Common myeloid progenitor, CD34-positive (primary cell): ENCODE data around the gene TIMM29.

ENCODE experiments used
- CTCF ChIA-PET: fragments of 350-600 bp; sonication (Branson Sonifier 250); formaldehyde crosslinking; loops from one replicate; lab custom pipeline; 2021; ENCODE audit warnings: antibody characterized with exemption; lab: Charles Lee
- POLR2A ChIA-PET: fragments of 350-600 bp; sonication (Branson Sonifier 250); formaldehyde crosslinking; loops from one replicate; lab custom pipeline; 2021; ENCODE audit warnings: antibody characterized with exemption; lab: Charles Lee
- DNase-seq, 3 donors: peaks; one replicate each; pipeline versions ENCODE4 v3.0.0 to v3.0.0-alpha.2; 2013
- H3K27ac ChIP-seq, 2 experiments: 1 replicate in 1 of 2; 2 replicates in 1 of 2; pipeline ENCODE4 v1.7.0; 2013; ENCODE audit warnings: inconsistent platforms in 2 of 2, low read length in 2 of 2, mild to moderate bottlenecking in 2 of 2, low read depth in 1 of 2, moderate library complexity in 1 of 2; ENCODE audit not compliant: severe bottlenecking in 2 of 2, insufficient read depth in 1 of 2, poor library complexity in 1 of 2
- H3K27me3 ChIP-seq, 5 experiments: replicated peaks in 2 of 5; 1 replicate in 3 of 5; 2 replicates in 2 of 5; pipeline versions ENCODE4 v1.6.1 to v1.7.0; 2013; ENCODE audit warnings: low read length in 4 of 5, mild to moderate bottlenecking in 2 of 5, moderate library complexity in 2 of 5, inconsistent platforms in 1 of 5; ENCODE audit not compliant: insufficient read depth in 5 of 5, control insufficient read depth in 4 of 5
- H3K36me3 ChIP-seq, 4 experiments: 1 replicate in 2 of 4; 2 replicates in 2 of 4; pipeline versions ENCODE4 v1.6.1 to v1.7.0; 2013; ENCODE audit warnings: low read length in 3 of 4, control low read depth in 1 of 4, mild to moderate bottlenecking in 1 of 4; ENCODE audit not compliant: control insufficient read depth in 4 of 4, insufficient read depth in 4 of 4
- H3K4me1 ChIP-seq, 4 experiments: 1 replicate in 3 of 4; 2 replicates in 1 of 4; pipeline versions ENCODE4 v1.6.1 to v1.7.1; 2013; ENCODE audit warnings: low read length in 3 of 4, mild to moderate bottlenecking in 3 of 4, control low read depth in 1 of 4, inconsistent platforms in 1 of 4, moderate library complexity in 1 of 4; ENCODE audit not compliant: control insufficient read depth in 4 of 4, insufficient read depth in 4 of 4; ENCODE audit errors: control extremely low read depth in 1 of 4
- H3K4me3 ChIP-seq, 7 experiments: 1 replicate in 4 of 7; 2 replicates in 3 of 7; pipeline versions ENCODE4 v1.5.1 to v1.7.0; 2013; ENCODE audit warnings: mild to moderate bottlenecking in 7 of 7, low read length in 6 of 7, moderate library complexity in 6 of 7, inconsistent platforms in 2 of 7, low read depth in 2 of 7, control low read depth in 1 of 7; ENCODE audit not compliant: insufficient read depth in 4 of 7, control insufficient read depth in 1 of 7; ENCODE audit errors: extremely low read depth in 1 of 7
- H3K9me3 ChIP-seq, 5 experiments: 1 replicate in 4 of 5; 2 replicates in 1 of 5; pipeline versions ENCODE4 v1.6.1 to v1.7.1; 2013; ENCODE audit warnings: low read length in 4 of 5, mild to moderate bottlenecking in 2 of 5, inconsistent platforms in 1 of 5, low read depth in 1 of 5, moderate library complexity in 1 of 5; ENCODE audit not compliant: control insufficient read depth in 4 of 5, insufficient read depth in 2 of 5; ENCODE audit errors: control extremely low read depth in 1 of 5
- WGBS: methylation state at CpG from one replicate; pipeline ENCODE4 v1.1.5; 2013; ENCODE audit not compliant: insufficient coverage; 5-methylcytosine and 5-hydroxymethylcytosine counted together

The TIMM29 gene

GRCh38 chr19:10887616-10888367 lies 40.8 kb upstream of the TIMM29 start:
- H3K4me1 ChIP-seq: peaks cover 0 to 6% (median 1%) of the 10 kb centered on the region in 4 experiments
- CTCF ChIA-PET: interaction anchor here (0.8 to 1.8 kb wide), 5 partner anchors 8 to 30 kb away, joined by 3 to 7 read pairs (median 3); no protein-coding TSS in a partner anchor

GRCh38 chr19:10888421-10888866 lies 40.2 kb upstream of the TIMM29 start:
- DNase-seq: no peak
- Histone ChIP-seq H3K4me3 (no peak overlapping the region), H3K27ac (no peak overlapping the region), H3K9me3 (no peaks in the 10 kb centered on the region), H3K36me3 (no peaks in the 10 kb centered on the region), H3K4me1 (peaks cover 0 to 6% (median 1%) of the 10 kb centered on the region in 4 experiments), H3K27me3 (no peaks in the 10 kb centered on the region)
- WGBS: 76% methylated on average over 4 of the region's 13 CpGs
- POLR2A ChIA-PET: no interaction called here
- CTCF ChIA-PET: interaction anchor here (0.8 to 1.8 kb wide), 6 partner anchors 8 to 48 kb away, joined by 3 to 7 read pairs (median 4); no protein-coding TSS in a partner anchor

More at GRCh38 chr19:10887616-10888367, 40.8 kb upstream of the TIMM29 start:
- no peak for DNase-seq
- Histone ChIP-seq H3K27ac (no peak overlapping the region), H3K9me3 (no peaks in the 10 kb centered on the region), H3K36me3 (peaks cover 0 to 2% (median 0%) of the 10 kb centered on the region in 4 experiments), H3K27me3 (no peaks in the 10 kb centered on the region), H3K4me3 (no peak overlapping the region)
- POLR2A ChIA-PET: interaction anchor here (1.1 kb wide), 1 partner anchor 17 kb away, joined by 3 read pairs; no protein-coding TSS in a partner anchor
- WGBS: 96% methylated on average over 9 of the region's 9 CpGs

- CTCF ChIA-PET: interaction anchor here (1.2 to 1.8 kb wide), 4 partner anchors 10 to 46 kb away, joined by 3 to 7 read pairs (median 5); no protein-coding TSS in a partner anchor
- H3K27me3 ChIP-seq: no peaks in the 10 kb centered on the region
- WGBS: no CpG with 5 or more reads among the region's 4 CpGs
Measured at GRCh38 chr19:10889880-10890279, 38.7 kb upstream of the TIMM29 start.

GRCh38 chr19:10891405-10892086 lies 37.1 kb upstream of the TIMM29 start:
- Histone ChIP-seq H3K4me1 (peaks cover 0 to 13% (median 0%) of the 10 kb centered on the region in 4 experiments), H3K27me3 (no peaks in the 10 kb centered on the region), H3K4me3 (no peak overlapping the region), H3K9me3 (no peaks in the 10 kb centered on the region), H3K27ac (no peak overlapping the region), H3K36me3 (no peaks in the 10 kb centered on the region)
- 98% methylated on average over 17 of the region's 21 CpGs for WGBS
- DNase-seq: no peak
- ChIA-PET POLR2A (no interaction called here), CTCF (interaction anchor here (1.4 to 1.6 kb wide), 2 partner anchors 12 to 19 kb away, joined by 3 to 4 read pairs; no protein-coding TSS in a partner anchor)

More at GRCh38 chr19:10889880-10890279, 38.7 kb upstream of the TIMM29 start:
- Histone ChIP-seq H3K4me1 (peaks cover 0 to 6% (median 0%) of the 10 kb centered on the region in 4 experiments), H3K4me3 (no peak overlapping the region), H3K9me3 (no peaks in the 10 kb centered on the region), H3K27ac (no peak overlapping the region), H3K36me3 (no peaks in the 10 kb centered on the region)
- POLR2A ChIA-PET: no interaction called here
- no peak for DNase-seq

- POLR2A ChIA-PET: no interaction called here
- no peak for DNase-seq
- CTCF ChIA-PET: interaction anchor here (1.6 kb wide), 1 partner anchor 19 kb away, joined by 3 read pairs; no protein-coding TSS in a partner anchor
Measured at GRCh38 chr19:10892256-10892655, 36.4 kb upstream of the TIMM29 start.

GRCh38 chr19:10894911-10895213 lies 33.7 kb upstream of the TIMM29 start:
- Histone ChIP-seq H3K4me1 (peaks cover 0 to 15% (median under 1%) of the 10 kb centered on the region in 4 experiments), H3K9me3 (no peaks in the 10 kb centered on the region), H3K27me3 (no peaks in the 10 kb centered on the region), H3K4me3 (no peak overlapping the region), H3K27ac (no peak overlapping the region), H3K36me3 (no peaks in the 10 kb centered on the region)
- WGBS: 100% methylated on average over 2 of the region's 7 CpGs
- DNase-seq: no peak
- ChIA-PET POLR2A (no interaction called here), CTCF (interaction anchor here (1.0 kb wide), 1 partner anchor 29 kb away, joined by 3 read pairs; no protein-coding TSS in a partner anchor)

More at GRCh38 chr19:10892256-10892655, 36.4 kb upstream of the TIMM29 start:
- WGBS: 85% methylated on average over 4 of the region's 13 CpGs
- peaks cover 0 to 17% (median under 1%) of the 10 kb centered on the region in 4 experiments for H3K4me1 ChIP-seq
- no peaks in the 10 kb centered on the region for H3K36me3 ChIP-seq
- no peaks in the 10 kb centered on the region for H3K27me3 ChIP-seq
- no peak overlapping the region for H3K4me3 ChIP-seq
- no peaks in the 10 kb centered on the region for H3K9me3 ChIP-seq
- no peak overlapping the region for H3K27ac ChIP-seq
